Renal pelvis (tissue), 4 donors: ENCODE results near the gene NOP10. TPM values are rescaled to one million over a fixed set of nuclear protein-coding genes. Genes with fewer than 3 reads are reported as not detected.
"Not testable (repeated sequence)": the region's sequence is repeated elsewhere in the genome, so short reads cannot be mapped to it uniquely, and the experiment has no call there.

Experiments used
- DNase-seq: peaks from one replicate; pipeline ENCODE4 v3.0.0-alpha.2; 2013
- polyA plus RNA-seq, 3 donors: library from polyadenylated mRNA; unstranded; fragments of 120-200 nt; gene quantifications; one replicate each; pipeline ENCODE4 v1.2.1, GENCODE V29; 2013; ENCODE audit not compliant: insufficient read length in 3 of 3

The NOP10 gene
- polyA plus RNA-seq, 3 donors, result 127 to 166 (median 138) TPM

GRCh38 chr15:34362047-34362773 lies 19.3 kb upstream of the NOP10 start:
- DNase-seq, result no peak

GRCh38 chr15:34361278-34361677 lies 18.3 kb upstream of the NOP10 start:
- no peak for DNase-seq

DNA sequence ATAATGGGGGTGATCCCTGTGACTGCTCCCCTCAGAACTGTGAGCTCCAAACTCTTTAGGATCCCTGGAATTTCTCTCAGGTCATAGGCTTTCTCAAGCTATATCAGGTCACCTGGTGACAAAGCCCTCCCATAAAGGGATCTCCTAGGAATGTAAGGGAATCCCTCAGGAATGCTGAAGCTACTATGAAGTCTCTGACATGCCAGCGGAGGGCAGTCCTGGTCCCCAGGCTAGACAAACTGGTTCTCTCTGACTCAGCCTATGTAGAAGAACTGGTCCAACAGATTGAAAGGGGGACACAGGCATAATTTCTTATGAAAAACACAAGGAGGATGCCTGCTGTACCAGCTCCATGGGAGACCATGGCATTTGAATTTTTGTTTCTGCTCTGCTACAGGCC lies 17.4 kb upstream of the NOP10 start:
- no peak for DNase-seq

DNA sequence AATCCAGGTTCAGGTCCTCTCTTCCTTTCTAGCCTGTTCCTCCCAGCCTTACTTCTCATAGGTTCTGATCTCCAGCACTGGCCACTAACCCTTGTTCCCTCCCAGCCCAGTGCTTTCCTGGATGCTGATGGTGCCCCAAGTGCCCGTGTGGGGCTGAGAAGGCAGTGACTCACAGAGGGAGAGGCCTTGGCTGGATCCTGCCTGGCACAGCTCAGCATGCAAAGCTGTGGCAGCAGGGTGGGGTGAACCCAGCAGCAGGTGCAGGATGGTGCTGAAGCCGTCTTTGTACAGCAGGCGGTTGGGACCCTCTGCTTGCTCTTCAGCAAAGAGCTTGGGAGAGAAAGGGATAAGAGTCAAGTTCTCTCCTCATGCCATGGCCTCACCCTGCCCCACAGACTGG lies 16.5 kb upstream of the NOP10 start:
- no peak for DNase-seq

- no peak for DNase-seq
Measured at GRCh38 chr15:34358948-34359347, 16.0 kb upstream of the NOP10 start.

- no peak for DNase-seq
Measured at GRCh38 chr15:34358367-34358766, 15.4 kb upstream of the NOP10 start.

DNA sequence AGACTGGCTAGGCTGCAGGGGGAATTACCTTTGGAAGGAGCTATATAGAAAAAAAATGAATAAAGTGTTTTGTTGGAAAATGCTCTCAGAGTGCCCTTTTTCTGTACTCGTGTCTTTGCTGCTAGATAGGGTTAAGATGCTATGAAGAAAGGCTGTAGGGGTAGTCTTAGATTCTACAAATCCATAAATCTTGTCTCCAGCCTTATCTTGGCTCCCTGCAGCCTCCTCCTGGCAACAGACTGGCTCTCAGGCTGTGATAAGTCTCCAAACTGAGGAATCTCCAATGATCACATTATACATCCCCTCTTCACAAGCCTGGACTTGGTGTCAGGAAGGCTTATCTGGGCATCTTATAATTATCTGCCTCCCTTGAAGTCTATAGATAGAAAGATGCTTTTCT lies 14.7 kb upstream of the NOP10 start:
- no peak for DNase-seq

GRCh38 chr15:34355241-34355640 lies 12.3 kb upstream of the NOP10 start:
- no peak for DNase-seq

GRCh38 chr15:34354286-34354685 lies 11.3 kb upstream of the NOP10 start:
- no peak for DNase-seq

DNA sequence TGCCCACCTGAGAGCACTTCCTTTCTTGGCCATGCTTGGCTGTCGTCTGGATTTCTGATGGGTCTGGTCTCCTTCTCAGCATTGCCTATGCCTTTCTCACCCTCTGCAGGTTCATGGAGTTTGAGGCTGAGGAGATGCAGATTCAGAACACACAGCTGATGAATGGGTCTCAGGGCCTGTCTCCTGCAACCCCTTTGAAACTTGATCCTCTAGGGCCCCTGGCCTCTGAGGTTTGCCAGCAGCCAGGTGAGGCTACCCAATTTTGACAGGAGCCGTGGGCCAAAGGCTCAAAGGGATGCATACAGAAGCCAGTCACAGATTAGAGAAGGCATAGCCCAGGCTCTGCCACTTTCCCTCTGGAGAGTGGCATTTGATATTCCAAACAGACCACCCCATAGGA lies 10.7 kb upstream of the NOP10 start:
- no peak for DNase-seq

DNA sequence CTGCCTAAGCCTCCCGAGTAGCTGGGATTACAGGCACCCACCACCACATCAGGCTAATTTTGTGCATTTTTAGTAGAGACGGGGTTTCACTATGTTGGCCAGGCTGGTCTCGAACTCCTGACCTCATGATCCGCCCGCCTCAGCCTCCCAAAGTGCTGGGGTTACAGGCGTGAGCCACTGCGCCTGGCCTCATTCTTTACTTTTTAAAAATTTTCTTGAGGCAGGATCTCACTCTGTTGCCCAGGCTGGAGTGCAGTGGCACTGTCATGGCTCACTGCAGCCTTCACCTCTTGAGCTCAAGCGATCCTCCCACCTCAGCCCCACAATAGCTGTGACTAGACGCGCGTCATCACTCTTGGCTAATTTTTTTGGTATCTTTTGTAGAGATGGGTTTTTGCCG lies 10.1 kb upstream of the NOP10 start:
- not testable (repeated sequence) for DNase-seq

DNA sequence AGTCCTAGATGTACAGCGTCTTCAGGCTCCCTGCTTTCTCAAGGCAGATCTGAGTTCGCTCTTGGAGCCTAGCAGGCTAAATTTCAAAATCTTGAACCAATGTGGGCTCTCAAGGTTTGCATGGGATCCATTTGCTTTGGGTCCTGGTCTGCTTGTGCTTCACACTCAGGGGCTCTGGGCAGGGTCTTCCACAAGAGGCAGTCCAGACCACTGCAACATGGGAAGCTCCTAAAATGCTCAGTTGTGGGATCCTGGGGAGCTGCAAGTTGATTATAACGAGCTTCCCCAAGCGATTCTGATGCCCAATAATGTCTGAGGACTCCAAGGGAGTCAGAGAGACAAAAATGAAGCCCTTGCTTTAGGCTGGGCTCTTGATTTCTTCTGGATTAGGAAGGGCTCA lies 6.8 kb upstream of the NOP10 start:
- no peak for DNase-seq

GRCh38 chr15:34348735-34349300 lies 5.9 kb upstream of the NOP10 start:
- no peak for DNase-seq

DNA sequence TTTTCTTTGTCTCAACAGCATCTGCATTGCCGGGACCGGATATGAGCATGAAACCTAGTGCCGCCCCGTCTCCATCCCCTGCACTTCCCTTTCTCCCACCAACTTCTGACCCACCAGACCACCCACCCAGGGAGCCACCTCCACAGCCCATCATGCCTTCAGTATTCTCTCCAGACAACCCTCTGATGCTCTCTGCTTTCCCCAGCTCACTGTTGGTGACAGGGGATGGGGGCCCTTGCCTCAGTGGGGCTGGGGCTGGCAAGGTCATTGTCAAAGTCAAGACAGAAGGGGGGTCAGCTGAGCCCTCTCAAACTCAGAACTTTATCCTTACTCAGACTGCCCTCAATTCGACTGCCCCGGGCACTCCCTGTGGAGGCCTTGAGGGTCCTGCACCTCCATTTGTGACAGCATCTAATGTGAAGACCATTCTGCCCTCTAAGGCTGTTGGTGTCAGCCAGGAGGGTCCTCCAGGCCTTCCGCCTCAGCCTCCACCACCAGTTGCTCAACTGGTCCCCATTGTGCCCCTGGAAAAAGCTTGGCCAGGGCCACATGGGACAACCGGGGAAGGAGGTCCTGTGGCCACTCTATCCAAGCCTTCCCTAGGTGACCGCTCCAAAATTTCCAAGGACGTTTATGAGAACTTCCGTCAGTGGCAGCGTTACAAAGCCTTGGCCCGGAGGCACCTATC lies 5.2 kb upstream of the NOP10 start:
- no peak for DNase-seq

GRCh38 chr15:34342213-34342736 lies 661 bp downstream of the NOP10 start:
- not testable (repeated sequence) for DNase-seq

DNA sequence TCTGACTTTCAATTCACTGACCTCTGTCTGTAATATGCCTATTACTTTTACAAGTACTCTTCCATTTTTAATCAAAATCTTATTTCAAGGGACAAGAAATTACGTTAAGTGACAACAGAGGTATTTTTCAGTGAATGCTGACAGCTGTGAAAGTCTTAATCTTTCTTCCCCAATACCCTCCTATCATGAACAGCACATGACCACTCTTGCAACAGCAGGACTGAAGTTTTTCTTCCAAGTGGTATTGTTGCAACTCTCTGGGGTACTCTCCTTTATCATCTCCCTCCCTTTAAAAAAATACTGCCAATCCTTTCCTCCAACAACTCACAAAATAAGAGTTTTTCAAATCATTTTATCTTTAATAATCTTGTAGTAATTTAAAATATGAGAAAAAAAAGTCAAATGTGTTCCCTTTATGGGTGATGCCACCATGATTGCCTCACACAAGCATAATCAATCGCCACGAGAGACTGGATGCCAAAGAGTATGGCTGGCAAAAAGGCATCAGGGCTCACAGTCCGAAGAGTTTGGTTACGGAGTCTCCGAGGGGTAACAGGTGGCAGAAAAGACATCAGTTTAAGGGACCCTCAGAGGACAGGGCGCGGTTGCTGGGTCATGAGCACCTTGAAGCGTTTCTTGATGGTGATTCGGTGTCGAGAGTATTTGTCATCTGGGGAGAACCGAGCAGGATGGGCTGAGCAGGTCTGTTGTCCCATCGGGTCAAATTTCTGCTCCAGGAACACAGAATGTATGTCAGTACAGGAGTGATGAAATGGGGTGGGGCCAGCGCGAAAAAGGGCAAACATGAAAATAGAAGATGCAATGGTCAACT lies 1.3 kb downstream of the NOP10 start:
- no peak for DNase-seq

DNA sequence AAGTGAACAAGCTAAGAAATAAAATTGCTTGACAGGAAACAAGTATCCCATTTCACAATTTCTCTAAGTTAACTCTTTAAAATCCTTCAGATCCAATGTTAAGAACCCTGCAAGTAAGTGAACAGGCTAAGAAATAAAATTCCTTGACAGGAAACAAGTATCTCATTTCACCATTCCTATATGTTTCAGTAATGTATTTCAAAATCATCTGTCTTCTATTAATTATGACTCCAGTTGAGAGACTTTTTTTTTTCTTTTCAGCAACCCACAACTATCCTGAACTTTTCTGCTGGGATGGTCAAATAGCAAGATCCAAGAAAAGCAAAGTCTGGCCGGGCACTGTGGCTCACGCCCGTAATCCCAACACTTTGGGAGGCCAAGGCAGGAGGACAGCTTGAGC lies 3.0 kb downstream of the NOP10 start:
- no peak for DNase-seq

DNA sequence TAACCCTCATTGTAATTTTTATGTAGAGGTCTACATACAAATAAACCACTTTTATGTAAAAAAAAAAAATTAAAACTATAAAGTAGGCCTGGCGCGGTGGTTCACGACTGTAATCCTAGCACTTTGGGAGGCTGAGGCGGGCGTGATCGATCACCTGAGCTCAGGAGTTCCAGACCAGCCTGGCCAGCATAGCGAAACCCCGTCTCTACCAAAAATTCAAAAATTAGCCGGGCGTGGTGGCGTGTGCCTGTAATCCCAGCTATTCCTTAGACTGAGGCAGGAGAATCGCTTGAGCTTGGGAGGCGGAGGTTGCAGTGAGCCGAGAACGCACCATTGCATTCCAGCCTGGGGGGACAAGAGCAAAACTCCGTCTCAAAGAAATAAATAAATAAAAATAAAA lies 4.6 kb downstream of the NOP10 start:
- DNase-seq, result no peak

GRCh38 chr15:34337557-34338306 lies 5.2 kb downstream of the NOP10 start, which contains the start of gene SLC12A6:
Gene SLC12A6, minus strand, starts transcription at chr15:34337781. Its CDS starts 1,101 bp downstream, at chr15:34336680.
- peak; percentile 88 for DNase-seq

- no peak for DNase-seq
Measured at GRCh38 chr15:34336991-34337556, 5.9 kb downstream of the NOP10 start.
